ENCODE measurements around the gene CDC14B.

The CDC14B gene

GRCh38 chr9:96644137-96644536, 24.5 kb upstream of the CDC14B start:
- TF ChIP-seq GATA2 (IDR thresholded peaks at IDR 0.05; ENCODE audit: low read depth, low read length) (no peak), GATA3 (IDR thresholded peaks at IDR 0.05; ENCODE audit: low read depth, low read length) (no peak)

GRCh38 chr9:96641514-96641913, 21.9 kb upstream of the CDC14B start:
- no peak for TF ChIP-seq GATA3 (IDR thresholded peaks at IDR 0.05; ENCODE audit: low read depth, low read length)
- TF ChIP-seq GATA2 (IDR thresholded peaks at IDR 0.05; ENCODE audit: low read depth, low read length) = no peak

GRCh38 chr9:96638606-96639364, 19.1 kb upstream of the CDC14B start:
- TF ChIP-seq GATA3 (IDR thresholded peaks at IDR 0.05; ENCODE audit: low read depth, low read length) (no peak), GATA2 (IDR thresholded peaks at IDR 0.05; ENCODE audit: low read depth, low read length) (no peak)

DNA sequence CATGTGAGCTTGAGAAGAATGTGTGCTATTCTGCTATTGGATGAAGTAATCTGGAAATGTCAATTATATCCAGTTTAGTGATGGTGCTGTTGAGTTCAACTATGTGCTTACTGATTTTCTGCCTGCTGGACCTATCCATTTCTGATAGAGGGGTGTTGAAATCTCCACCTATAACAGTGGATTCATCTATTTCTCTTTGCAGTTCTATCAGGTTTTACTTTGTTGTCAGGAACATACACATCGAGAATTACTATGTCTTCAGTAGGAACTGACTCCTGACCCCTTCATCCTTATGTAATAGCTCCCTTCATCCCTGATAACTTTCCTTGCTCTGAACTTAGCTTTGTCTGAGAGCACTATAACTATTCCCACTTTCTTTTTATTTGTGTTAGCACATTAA, 16.7 kb upstream of the CDC14B start:
- TF ChIP-seq GATA2 (IDR thresholded peaks at IDR 0.05; ENCODE audit: low read depth, low read length) (no peak), GATA3 (IDR thresholded peaks at IDR 0.05; ENCODE audit: low read depth, low read length) (no peak)

- TF ChIP-seq GATA2 (IDR thresholded peaks at IDR 0.05; ENCODE audit: low read depth, low read length) = no peak
- no peak for TF ChIP-seq GATA3 (IDR thresholded peaks at IDR 0.05; ENCODE audit: low read depth, low read length)
Measured at GRCh38 chr9:96626912-96627311, 7.3 kb upstream of the CDC14B start.

- no peak for TF ChIP-seq GATA2 (IDR thresholded peaks at IDR 0.05; ENCODE audit: low read depth, low read length)
- no peak for TF ChIP-seq GATA3 (IDR thresholded peaks at IDR 0.05; ENCODE audit: low read depth, low read length)
Measured at GRCh38 chr9:96621618-96622017, 2.0 kb upstream of the CDC14B start.

GRCh38 chr9:96620832-96621269, 1.2 kb upstream of the CDC14B start:
- TF ChIP-seq GATA2 (IDR thresholded peaks at IDR 0.05; ENCODE audit: low read depth, low read length) (no peak), GATA3 (IDR thresholded peaks at IDR 0.05; ENCODE audit: low read depth, low read length) (no peak)

DNA sequence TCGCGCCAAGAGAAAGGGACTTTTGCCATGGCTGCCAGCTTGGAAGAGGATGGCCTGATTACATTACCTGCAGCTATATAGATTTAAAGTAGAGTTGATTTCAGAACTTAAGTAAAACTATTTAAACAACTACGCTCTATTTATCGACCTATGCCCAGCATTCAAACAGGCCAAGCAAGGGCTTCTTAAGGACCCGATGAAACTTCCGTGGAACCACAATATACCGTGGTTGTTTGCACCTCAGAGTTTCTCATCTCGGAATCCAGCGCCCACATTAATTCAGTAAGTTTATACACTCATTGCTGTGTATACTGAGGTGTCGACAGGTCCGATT, 505 bp upstream of the CDC14B start:
- TF ChIP-seq GATA2 (IDR thresholded peaks at IDR 0.05; ENCODE audit: low read depth, low read length) (no peak), GATA3 (IDR thresholded peaks at IDR 0.05; ENCODE audit: low read depth, low read length) (no peak)

- no peak for TF ChIP-seq GATA2 (IDR thresholded peaks at IDR 0.05; ENCODE audit: low read depth, low read length)
- TF ChIP-seq GATA3 (IDR thresholded peaks at IDR 0.05; ENCODE audit: low read depth, low read length) = no peak
Measured at GRCh38 chr9:96619124-96619465, 548 bp downstream of the CDC14B start.

DNA sequence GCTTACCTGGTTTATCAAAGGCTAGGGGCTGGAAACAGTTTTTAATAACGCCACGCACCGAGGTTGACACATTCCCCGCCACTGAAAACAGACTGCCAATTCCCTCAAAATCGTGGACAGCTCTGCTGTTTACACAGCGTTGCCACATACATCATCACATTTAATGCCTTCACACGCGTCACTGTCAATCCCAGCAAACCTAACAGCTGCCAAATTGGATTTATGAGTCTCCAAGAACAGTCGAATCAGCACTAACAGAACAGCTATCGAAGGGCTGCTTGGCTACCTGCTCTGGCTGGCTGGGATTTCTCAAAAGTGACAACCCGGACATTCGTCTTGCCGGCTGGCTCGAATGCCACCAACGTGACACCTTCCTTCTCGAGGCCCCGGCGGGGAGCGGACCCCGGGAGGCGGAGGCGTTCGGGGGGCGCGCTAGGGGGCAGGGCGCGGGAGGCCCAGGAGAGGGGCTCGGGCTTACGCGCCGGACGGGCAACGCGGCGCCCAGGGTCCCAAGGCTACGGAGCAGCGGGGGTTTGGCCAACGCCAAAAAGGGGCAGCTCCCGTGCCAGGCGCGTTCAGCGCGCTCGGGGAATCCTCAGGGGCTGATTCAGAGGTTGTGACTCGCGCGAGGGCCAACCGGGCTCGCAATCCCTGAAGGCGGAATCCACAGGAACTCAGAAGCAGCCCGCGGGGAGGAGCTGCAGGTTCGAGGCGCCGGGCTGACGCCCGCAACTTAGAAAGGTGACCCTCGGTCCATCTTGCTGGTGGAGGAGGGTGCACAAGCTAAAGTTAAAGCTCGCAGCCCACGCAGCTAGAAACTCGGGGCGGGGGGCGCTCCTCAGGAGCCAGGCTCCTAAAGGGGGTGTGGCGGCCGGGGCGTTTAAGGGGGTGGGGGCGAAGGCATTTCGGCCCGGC, 1.2 kb downstream of the CDC14B start:
- no peak for TF ChIP-seq GATA3 (IDR thresholded peaks at IDR 0.05; ENCODE audit: low read depth, low read length)
- TF ChIP-seq GATA2 (IDR thresholded peaks at IDR 0.05; ENCODE audit: low read depth, low read length) = no peak

- TF ChIP-seq GATA3 (IDR thresholded peaks at IDR 0.05; ENCODE audit: low read depth, low read length) = no peak
- TF ChIP-seq GATA2 (IDR thresholded peaks at IDR 0.05; ENCODE audit: low read depth, low read length) = no peak
Measured at GRCh38 chr9:96617439-96618185, 2.0 kb downstream of the CDC14B start.

DNA sequence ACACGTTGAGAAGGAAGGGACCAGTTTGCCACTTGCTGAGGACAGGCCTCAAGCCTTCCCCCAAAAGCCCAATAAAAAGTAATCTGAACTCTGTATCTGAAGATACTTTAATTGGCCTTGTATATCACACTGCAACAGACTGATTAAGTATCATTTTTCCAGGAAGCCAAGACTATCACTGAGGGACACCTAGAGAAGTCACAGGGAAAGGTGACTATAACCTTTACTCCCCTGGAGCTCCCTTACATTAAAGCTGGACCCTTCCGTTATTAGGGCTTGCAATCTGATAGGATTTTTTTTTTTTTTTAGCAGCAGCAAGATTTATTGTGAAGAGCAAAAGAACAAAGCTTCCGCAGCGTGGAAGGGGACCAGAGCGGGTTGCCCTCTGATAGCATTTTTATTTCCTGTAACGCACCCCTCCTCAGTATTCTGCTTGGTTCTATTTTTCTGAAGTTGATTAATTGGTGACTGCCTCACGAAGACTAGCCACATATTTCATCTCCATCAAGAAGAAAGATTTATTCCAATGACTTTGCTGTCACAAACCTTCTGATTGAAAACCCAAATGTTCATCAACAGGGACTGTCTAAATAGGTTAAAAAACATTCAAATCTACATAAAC, 2.7 kb downstream of the CDC14B start:
- TF ChIP-seq GATA2 (IDR thresholded peaks at IDR 0.05; ENCODE audit: low read depth, low read length) (no peak), GATA3 (IDR thresholded peaks at IDR 0.05; ENCODE audit: low read depth, low read length) (no peak)

- no peak for TF ChIP-seq GATA3 (IDR thresholded peaks at IDR 0.05; ENCODE audit: low read depth, low read length)
Measured at GRCh38 chr9:96615411-96615810, 4.2 kb downstream of the CDC14B start.
